HuH-7.5 (cell line): ENCODE data around the gene SURF6.

ENCODE experiments used
- DNase-seq: peaks from one replicate; pipeline ENCODE4 v3.0.0; 2011; ENCODE audit warnings: low spot score

The SURF6 gene

DNA sequence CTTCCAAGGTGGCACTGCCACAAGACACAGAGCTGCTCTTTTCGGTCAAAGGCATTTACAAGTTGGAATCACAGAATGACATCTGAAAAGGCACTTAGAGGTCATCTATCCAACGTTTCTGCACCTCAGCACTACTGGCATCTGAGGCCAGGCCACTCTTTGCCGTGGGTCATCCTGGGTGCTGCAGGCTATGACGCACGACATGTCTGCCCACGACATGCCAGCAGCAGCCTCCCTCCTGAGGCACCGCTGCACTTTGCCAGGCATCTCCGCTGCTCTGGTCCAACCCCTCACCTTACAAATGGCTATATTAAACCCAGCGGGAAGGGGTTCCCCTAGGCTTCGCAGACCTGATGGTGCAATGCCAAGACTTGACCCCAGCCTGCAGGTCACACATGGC lies 31.8 kb upstream of the SURF6 start:
- no peak for DNase-seq

DNA sequence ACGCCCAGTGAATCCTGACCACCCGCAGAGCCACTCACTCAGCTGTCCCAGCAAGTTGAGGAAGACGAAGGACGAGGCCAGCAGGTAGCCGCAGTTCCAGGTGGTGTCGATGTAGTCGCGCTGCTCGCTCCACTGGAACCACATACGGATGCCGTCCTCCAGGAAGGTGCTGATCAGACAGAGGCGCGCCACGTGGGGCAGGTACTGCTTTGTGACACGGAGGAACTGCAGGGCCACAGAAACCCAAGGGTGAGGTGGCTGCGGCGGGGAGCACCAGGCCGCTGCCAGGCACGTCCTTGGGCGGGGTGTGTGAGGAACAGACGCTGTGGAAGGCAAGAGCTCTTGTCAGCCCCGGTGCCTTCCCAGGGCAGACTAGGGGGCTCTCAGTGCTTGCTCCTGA lies 31.2 kb upstream of the SURF6 start:
- DNase-seq: no peak

- DNase-seq: no peak
Measured at GRCh38 chr9:133366435-133366834, 30.4 kb upstream of the SURF6 start.

DNA sequence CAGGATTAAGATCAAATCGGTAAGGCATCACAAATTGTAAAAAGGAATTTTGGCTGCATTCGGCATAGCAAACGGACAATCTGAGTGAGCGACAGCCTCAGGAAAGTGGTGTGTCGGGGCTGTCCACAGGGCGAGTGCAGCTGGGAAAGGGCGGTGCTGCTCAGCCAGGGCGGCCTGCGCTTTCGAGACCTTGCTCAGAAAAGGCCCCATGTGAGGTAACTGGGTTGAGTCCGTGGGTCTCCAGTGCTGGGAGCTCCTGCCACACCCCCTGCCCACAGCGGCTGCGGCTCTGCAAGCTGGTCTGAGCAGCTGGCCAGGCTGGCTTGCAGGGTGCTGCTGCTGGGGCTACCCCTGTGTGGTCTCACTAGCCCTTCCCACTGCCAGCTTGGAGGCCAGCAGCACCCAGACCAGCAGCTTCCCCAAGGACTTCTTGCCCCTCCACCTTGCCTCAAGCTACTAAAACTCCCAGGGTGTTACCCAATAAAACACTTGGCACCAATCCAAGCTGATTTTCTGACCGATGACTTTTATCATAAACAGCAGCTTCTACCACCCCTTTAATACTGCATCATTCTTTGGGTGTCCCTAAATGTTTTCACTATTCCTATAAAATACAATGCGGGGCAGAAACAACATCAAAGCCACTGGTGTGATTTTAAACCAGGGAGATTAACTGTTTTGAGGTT lies 26.5 kb upstream of the SURF6 start:
- no peak for DNase-seq

GRCh38 chr9:133361507-133362092 lies 25.6 kb upstream of the SURF6 start:
- DNase-seq: no peak

- DNase-seq: no peak
Measured at GRCh38 chr9:133360400-133361393, 24.7 kb upstream of the SURF6 start.

GRCh38 chr9:133359399-133360175 lies 23.6 kb upstream of the SURF6 start:
- DNase-seq: no peak

DNA sequence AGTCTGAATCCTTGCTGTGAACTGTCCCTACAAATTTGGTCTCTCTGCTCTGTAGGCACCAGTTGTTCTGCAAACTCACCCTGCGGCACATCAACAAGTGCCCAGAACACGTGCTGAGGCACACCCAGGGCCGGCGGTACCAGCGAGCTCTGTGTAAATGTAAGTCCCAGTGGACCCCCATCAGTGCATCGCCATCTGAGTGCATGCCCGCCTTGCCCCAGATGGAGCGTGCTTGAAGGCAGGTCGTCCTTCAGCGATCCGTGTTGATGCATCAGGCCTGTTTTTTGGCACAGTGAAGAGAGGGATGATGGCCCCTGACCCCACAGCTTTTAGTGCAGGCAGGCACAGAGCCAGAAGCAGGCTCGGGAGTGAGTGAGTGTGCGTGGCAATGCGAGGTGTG lies 21.7 kb upstream of the SURF6 start:
- no peak for DNase-seq

DNA sequence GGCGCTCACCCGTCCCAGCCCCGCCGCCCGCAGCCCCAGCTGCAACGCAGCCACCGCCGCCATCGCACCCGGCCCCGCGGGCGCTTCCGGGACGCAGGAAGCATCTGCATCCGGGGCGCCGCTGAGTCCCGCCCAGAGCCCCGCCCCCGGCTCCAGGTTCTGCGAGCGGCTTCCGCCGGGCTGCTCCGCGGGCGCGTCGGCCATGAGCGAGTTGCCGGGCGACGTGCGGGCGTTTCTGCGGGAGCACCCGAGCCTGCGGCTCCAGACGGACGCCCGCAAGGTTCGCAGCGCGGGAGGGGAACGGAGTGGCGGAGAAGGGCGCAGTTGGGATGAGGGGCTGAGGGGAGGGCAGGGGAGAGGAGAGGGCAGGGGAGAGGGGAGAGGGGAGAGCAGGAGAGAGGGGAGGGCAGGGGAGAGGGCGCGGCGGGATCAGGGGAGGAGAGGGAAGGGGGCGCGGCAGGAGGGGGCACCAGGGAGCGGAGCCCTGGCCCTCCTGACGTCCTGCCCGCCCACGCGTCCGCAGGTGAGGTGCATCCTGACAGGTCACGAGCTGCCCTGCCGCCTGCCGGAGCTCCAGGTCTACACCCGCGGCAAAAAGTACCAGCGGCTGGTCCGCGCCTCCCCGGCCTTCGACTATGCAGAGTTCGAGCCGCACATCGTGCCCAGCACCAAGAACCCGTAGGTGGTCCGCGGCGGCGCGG lies 20.6 kb upstream of the SURF6 start, which contains the start of the genes SURF1 and SURF2:
Gene SURF1, minus strand, starts transcription at position 97 of the 701 bp plus-strand sequence. Its CDS starts 34 bp downstream, at position 63.
Gene SURF2, plus strand, starts transcription at position 160 of the 701 bp plus-strand sequence. Its CDS starts 43 bp downstream, at position 203.
- peak; percentile 87 for DNase-seq

DNA sequence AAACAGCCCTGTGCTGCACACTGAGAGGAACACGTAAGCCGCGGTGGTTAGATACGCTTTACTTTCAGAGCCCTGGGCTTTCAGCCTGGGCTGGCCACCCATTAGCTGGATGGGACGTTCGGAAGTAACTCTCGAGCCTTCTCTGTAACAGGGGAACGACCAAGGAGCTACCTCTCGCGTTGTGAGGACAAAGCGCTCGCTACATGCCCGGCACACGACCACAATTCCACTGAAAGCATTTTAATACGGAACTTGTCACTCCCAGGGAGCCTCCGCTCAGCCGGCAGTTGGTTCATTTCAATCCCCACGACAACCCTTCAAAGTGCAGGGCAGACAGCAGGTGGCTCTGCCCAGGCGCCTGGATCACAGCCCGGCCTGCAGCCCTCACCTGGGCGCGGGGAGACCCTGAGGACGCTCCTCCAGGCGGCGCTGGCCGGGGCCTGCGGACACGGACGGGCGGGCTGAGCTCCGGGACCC lies 19.9 kb upstream of the SURF6 start:
- DNase-seq: no peak

GRCh38 chr9:133354766-133355165 lies 18.8 kb upstream of the SURF6 start:
- no peak for DNase-seq

- no peak for DNase-seq
Measured at GRCh38 chr9:133353548-133353947, 17.6 kb upstream of the SURF6 start.

DNA sequence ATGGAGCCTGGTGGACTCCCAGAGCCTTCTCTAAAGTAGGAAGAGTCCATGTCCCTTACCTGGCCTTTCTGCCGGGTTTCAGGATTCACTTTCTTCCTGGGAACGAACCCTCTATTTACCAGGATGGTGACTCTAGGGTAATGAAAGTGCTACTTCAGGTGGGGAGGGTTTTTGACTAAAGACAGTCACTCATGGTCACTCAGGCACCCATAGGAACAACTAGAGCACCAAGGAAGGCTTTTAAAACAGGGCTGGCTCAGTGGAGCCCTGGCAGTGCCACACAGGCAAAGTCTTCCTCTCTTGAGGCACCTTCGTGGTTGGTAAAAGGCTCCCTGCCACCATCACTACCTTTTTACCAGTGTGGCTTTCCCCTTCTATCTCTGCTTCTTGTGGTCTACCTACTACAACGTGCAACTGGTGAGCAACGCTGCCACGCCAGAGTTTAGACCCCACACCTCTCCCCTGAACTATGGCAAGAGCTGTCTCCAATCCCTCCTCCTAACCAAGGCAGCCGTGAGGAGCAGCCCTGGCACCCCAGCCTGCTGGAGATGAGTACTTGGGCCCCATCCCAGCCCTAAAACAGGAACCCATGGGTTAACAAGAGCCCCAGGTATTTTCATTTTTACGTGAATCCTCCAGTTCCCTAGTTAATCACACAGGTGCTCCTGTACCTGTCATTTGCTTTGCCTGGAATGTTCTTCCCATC lies 16.8 kb upstream of the SURF6 start:
- DNase-seq: no peak

- peak; percentile 68 for DNase-seq
Measured at GRCh38 chr9:133351908-133352634, 16.1 kb upstream of the SURF6 start.

DNA sequence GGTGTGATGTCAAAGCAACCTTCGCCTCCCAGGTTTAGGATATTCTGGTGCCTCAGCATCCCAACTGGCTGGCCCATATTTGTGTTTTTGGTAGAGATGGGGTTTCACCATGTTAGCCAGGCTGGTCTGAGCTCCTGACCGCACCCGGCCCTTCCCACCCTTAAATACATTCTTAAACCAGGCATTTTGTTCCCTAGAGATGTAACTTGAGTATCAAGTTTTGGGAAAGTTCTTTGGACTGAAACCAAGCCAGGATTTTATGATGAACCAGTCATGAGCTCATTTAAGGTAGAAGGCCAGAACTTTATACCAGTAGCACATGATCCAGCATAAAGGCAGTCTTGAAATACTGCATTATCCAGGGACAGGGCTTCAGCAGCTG lies 15.5 kb upstream of the SURF6 start:
- DNase-seq: no peak

GRCh38 chr9:133349965-133350616 lies 14.1 kb upstream of the SURF6 start:
- DNase-seq: no peak

- no peak for DNase-seq
Measured at GRCh38 chr9:133348718-133349573, 13.0 kb upstream of the SURF6 start.
